AG10803 (cell line): ENCODE measurements around the gene TTLL4.
A peak's percentile ranks its signal among the peaks of the same experiment; 100 is the strongest.

Source experiments
- DNase-seq: peaks from one replicate; pipeline ENCODE4 v3.0.0; 2010; ENCODE audit warnings: low read depth
- H3K4me3 ChIP-seq: 2 replicates; pipeline ENCODE4 v1.5.1; 2011; ENCODE audit warnings: mild to moderate bottlenecking, low read length, control low read depth
- CTCF ChIP-seq: conservative IDR thresholded peaks from 2 replicates; pipeline ENCODE4 v1.5.1; 2011; ENCODE audit warnings: mild to moderate bottlenecking, low read length, control low read depth, inconsistent platforms

TTLL4 gene

GRCh38 chr2:218776488-218776887 is 65.9 kb downstream of the TTLL4 start:
- H3K4me3 ChIP-seq: no peak overlapping the region
- no peak for TF ChIP-seq CTCF
- no peak for DNase-seq

GRCh38 chr2:218777276-218777990 is 66.8 kb downstream of the TTLL4 start:
- no peak for DNase-seq
- H3K4me3 ChIP-seq: no peak overlapping the region
- no peak for TF ChIP-seq CTCF

GRCh38 chr2:218780046-218780445 is 69.4 kb downstream of the TTLL4 start:
- no peak for DNase-seq
- no peak for TF ChIP-seq CTCF
- no peak overlapping the region for H3K4me3 ChIP-seq

- TF ChIP-seq CTCF: no peak
- peak overlapping the region; percentile 61 for H3K4me3 ChIP-seq
- DNase-seq: no peak
Observed at GRCh38 chr2:218780851-218781690, 70.4 kb downstream of the TTLL4 start.

GRCh38 chr2:218781691-218782527 is 71.3 kb downstream of the TTLL4 start, which contains the start of gene CYP27A1:
CYP27A1 (plus strand) TSS chr2:218782147; CDS start chr2:218782183, 36 bp downstream.
- H3K4me3 ChIP-seq: peak within 1 kb of the TSS; percentile 61
- TF ChIP-seq CTCF: no peak
- DNase-seq: peak; percentile 23

- TF ChIP-seq CTCF: no peak
- no peak for DNase-seq
- peak overlapping the region; percentile 61 for H3K4me3 ChIP-seq
Observed at GRCh38 chr2:218782528-218782844, 71.9 kb downstream of the TTLL4 start.
